ENCODE measurements around the gene SNX4.

- TF ChIP-seq EP300 (IDR thresholded peaks at IDR 0.05), result no peak
- TF ChIP-seq CTCF (IDR thresholded peaks at IDR 0.05), result no peak
- TF ChIP-seq POLR2AphosphoS5 (IDR thresholded peaks at IDR 0.05), result no peak
- no peak for TF ChIP-seq POLR2A (IDR thresholded peaks at IDR 0.05; ENCODE audit: low read depth)
These were observed 121.0 kb downstream of the SNX4 start for GRCh38 chr3:125398952-125399351.

Data from esophagus muscularis mucosa (tissue), 4 donors.